Trophoblast cell (in vitro differentiated cells and primary cell): ENCODE measurements around the gene FER.
"Not testable (repeated sequence)": the region's sequence is repeated elsewhere in the genome, so short reads cannot be mapped to it uniquely, and the experiment has no call there.

ENCODE experiments used
- DNase-seq, 2 donors: peaks; one replicate each; pipeline ENCODE4 v3.0.0-alpha.2; 2016
- H2AFZ ChIP-seq: 2 replicates; pipeline ENCODE4 v1.6.1; 2013; ENCODE audit warnings: low read length, moderate library complexity, mild to moderate bottlenecking; ENCODE audit not compliant: insufficient read depth, poor library complexity
- H2AK5ac ChIP-seq: 2 replicates; pipeline ENCODE4 v1.6.1; 2013; ENCODE audit warnings: mild to moderate bottlenecking, low read length
- H2BK120ac ChIP-seq: 2 replicates; pipeline ENCODE4 v1.6.1; 2013; ENCODE audit warnings: low read length, mild to moderate bottlenecking, moderate library complexity; ENCODE audit not compliant: insufficient read depth, poor library complexity
- H2BK12ac ChIP-seq: 2 replicates; pipeline ENCODE4 v1.6.1; 2013; ENCODE audit warnings: mild to moderate bottlenecking, low read length, moderate library complexity
- H2BK5ac ChIP-seq: 2 replicates; pipeline ENCODE4 v1.6.1; 2013; ENCODE audit warnings: low read length, low read depth, moderate library complexity, mild to moderate bottlenecking; ENCODE audit not compliant: poor library complexity
- H3K14ac ChIP-seq: 2 replicates; pipeline ENCODE4 v1.6.1; 2013; ENCODE audit warnings: mild to moderate bottlenecking, low read length
- H3K18ac ChIP-seq: 2 replicates; pipeline ENCODE4 v1.6.1; 2013; ENCODE audit warnings: mild to moderate bottlenecking, low read length
- H3K23ac ChIP-seq: 2 replicates; pipeline ENCODE4 v1.6.1; 2013; ENCODE audit warnings: low read length
- H3K27ac ChIP-seq: 2 replicates; pipeline ENCODE4 v1.5.1; 2013; ENCODE audit warnings: low read depth, mild to moderate bottlenecking, inconsistent platforms, low read length, moderate library complexity
- H3K27me3 ChIP-seq: 2 replicates; pipeline ENCODE4 v1.6.1; 2013; ENCODE audit warnings: inconsistent platforms, mild to moderate bottlenecking, low read length, moderate library complexity; ENCODE audit not compliant: insufficient read depth
- H3K36me3 ChIP-seq, 2 experiments: 1 replicate in 1 of 2; 2 replicates in 1 of 2; pipeline ENCODE4 v1.6.1; 2013; ENCODE audit warnings: low read length in 2 of 2, mild to moderate bottlenecking in 2 of 2, moderate library complexity in 1 of 2; ENCODE audit not compliant: insufficient read depth in 2 of 2, control insufficient read depth in 1 of 2
- H3K4ac ChIP-seq: 2 replicates; pipeline ENCODE4 v1.6.1; 2013; ENCODE audit warnings: low read depth, mild to moderate bottlenecking, low read length, moderate library complexity
- H3K4me1 ChIP-seq, 2 experiments: 1 replicate in 1 of 2; 2 replicates in 1 of 2; pipeline ENCODE4 v1.6.1; 2013; ENCODE audit warnings: low read length in 2 of 2, mild to moderate bottlenecking in 2 of 2, moderate library complexity in 1 of 2; ENCODE audit not compliant: insufficient read depth in 2 of 2, control insufficient read depth in 1 of 2
- H3K4me2 ChIP-seq: 2 replicates; pipeline ENCODE4 v1.6.1; 2013; ENCODE audit warnings: inconsistent platforms, mild to moderate bottlenecking, low read length, moderate library complexity
- H3K4me3 ChIP-seq: 2 replicates; pipeline ENCODE4 v1.5.1; 2013; ENCODE audit warnings: mild to moderate bottlenecking, low read depth, low read length, inconsistent platforms
- H3K79me1 ChIP-seq: one replicate; pipeline ENCODE4 v1.6.1; 2013; ENCODE audit warnings: low read length
- H3K79me2 ChIP-seq: 2 replicates; pipeline ENCODE4 v1.6.1; 2013; ENCODE audit warnings: low read length, mild to moderate bottlenecking; ENCODE audit not compliant: control insufficient read depth, insufficient read depth, poor library complexity
- H3K9ac ChIP-seq: 2 replicates; pipeline ENCODE4 v1.6.1; 2013; ENCODE audit warnings: mild to moderate bottlenecking, low read length
- H3K9me3 ChIP-seq: 2 replicates; pipeline ENCODE4 v1.6.1; 2013; ENCODE audit warnings: low read depth, mild to moderate bottlenecking, control low read depth, inconsistent platforms, low read length; ENCODE audit not compliant: insufficient read depth
- H4K12ac ChIP-seq: 2 replicates; pipeline ENCODE4 v1.6.1; 2013; ENCODE audit warnings: low read depth, mild to moderate bottlenecking, low read length, moderate library complexity
- H4K8ac ChIP-seq: 2 replicates; pipeline ENCODE4 v1.6.1; 2013; ENCODE audit warnings: low read depth, mild to moderate bottlenecking, low read length, moderate library complexity
- H4K91ac ChIP-seq: one replicate; pipeline ENCODE4 v1.6.1; 2013; ENCODE audit warnings: low read depth, mild to moderate bottlenecking, low read length, moderate library complexity
- WGBS: extraction: QIAGEN DNeasy Blood & Tissue Kit; methylation state at CpG from one replicate; pipeline ENCODE4 v1.1.7; 2013; ENCODE audit warnings: missing lambda C conversion rate; ENCODE audit not compliant: insufficient read length, insufficient coverage; ENCODE audit errors: extremely low coverage; 5-methylcytosine and 5-hydroxymethylcytosine counted together

The FER gene

GRCh38 chr5:108975697-108976096 lies 228.0 kb downstream of the FER start:
- Histone ChIP-seq H2AK5ac (no peak overlapping the region), H3K23ac (no peak overlapping the region), H3K4me1 (no peaks in the 10 kb centered on the region), H4K8ac (no peak overlapping the region), H3K27me3 (no peaks in the 10 kb centered on the region), H3K9me3 (no peaks in the 10 kb centered on the region), H2BK5ac (no peak overlapping the region), H3K36me3 (peaks cover 0 to 2% of the 10 kb centered on the region in 2 experiments), H4K91ac (no peak overlapping the region), H3K4ac (no peak overlapping the region), H2BK120ac (no peak overlapping the region), H3K18ac (no peak overlapping the region), H2AFZ (no peak overlapping the region), H3K79me1 (no peaks in the 10 kb centered on the region), H3K9ac (no peak overlapping the region), H3K14ac (no peak overlapping the region), H3K4me3 (no peak overlapping the region), H4K12ac (no peak overlapping the region), H3K79me2 (no peaks in the 10 kb centered on the region), H3K4me2 (no peak overlapping the region), H2BK12ac (no peak overlapping the region), H3K27ac (no peak overlapping the region)
- 92% methylated on average over 1 of the region's 2 CpGs for WGBS
- no peak for DNase-seq

- Histone ChIP-seq H3K23ac (no peak overlapping the region), H2BK5ac (no peak overlapping the region), H3K36me3 (no peaks in the 10 kb centered on the region), H3K4me3 (no peak overlapping the region), H3K27ac (no peak overlapping the region), H2AK5ac (no peak overlapping the region), H3K4me2 (no peak overlapping the region), H3K4me1 (no peaks in the 10 kb centered on the region), H3K4ac (no peak overlapping the region), H4K12ac (no peak overlapping the region), H3K9me3 (no peaks in the 10 kb centered on the region), H3K79me1 (no peaks in the 10 kb centered on the region), H4K91ac (no peak overlapping the region), H4K8ac (no peak overlapping the region), H2BK120ac (no peak overlapping the region), H3K9ac (no peak overlapping the region), H3K79me2 (no peaks in the 10 kb centered on the region), H3K27me3 (no peaks in the 10 kb centered on the region), H2BK12ac (no peak overlapping the region), H2AFZ (no peak overlapping the region), H3K14ac (no peak overlapping the region), H3K18ac (no peak overlapping the region)
- DNase-seq, result no peak
- no CpG with 5 or more reads among the region's 4 CpGs for WGBS
Measured at GRCh38 chr5:108983461-108984092, 235.9 kb downstream of the FER start.

GRCh38 chr5:108989761-108990392 lies 242.2 kb downstream of the FER start:
- Histone ChIP-seq H3K4me2 (no peak overlapping the region), H3K79me1 (no peaks in the 10 kb centered on the region), H3K23ac (no peak overlapping the region), H3K79me2 (no peaks in the 10 kb centered on the region), H2BK12ac (no peak overlapping the region), H4K8ac (no peak overlapping the region), H2BK5ac (no peak overlapping the region), H3K27me3 (no peaks in the 10 kb centered on the region), H3K36me3 (peaks cover 0 to 1% of the 10 kb centered on the region in 2 experiments), H2AFZ (no peak overlapping the region), H3K9ac (no peak overlapping the region), H3K14ac (no peak overlapping the region), H4K91ac (no peak overlapping the region), H3K4me1 (no peaks in the 10 kb centered on the region), H3K9me3 (peaks cover 3% of the 10 kb centered on the region), H2BK120ac (no peak overlapping the region), H3K4me3 (no peak overlapping the region), H3K18ac (no peak overlapping the region), H3K4ac (no peak overlapping the region), H2AK5ac (no peak overlapping the region), H4K12ac (no peak overlapping the region), H3K27ac (no peak overlapping the region)
- no peak for DNase-seq
- no CpG with 5 or more reads among the region's 1 CpG for WGBS

GRCh38 chr5:108992396-108993085 lies 244.8 kb downstream of the FER start:
- no CpG with 5 or more reads among the region's 47 CpGs for WGBS
- H3K4me1 ChIP-seq, H3K4ac ChIP-seq, H2BK120ac ChIP-seq, H3K79me1 ChIP-seq, H2AK5ac ChIP-seq, H3K79me2 ChIP-seq, H3K9ac ChIP-seq, H3K27ac ChIP-seq, H2AFZ ChIP-seq, H3K36me3 ChIP-seq, H3K4me2 ChIP-seq, H4K91ac ChIP-seq, H3K9me3 ChIP-seq, H2BK5ac ChIP-seq, H4K12ac ChIP-seq, H3K18ac ChIP-seq, H3K14ac ChIP-seq, H2BK12ac ChIP-seq, H3K4me3 ChIP-seq, H3K23ac ChIP-seq, H4K8ac ChIP-seq, DNase-seq, H3K27me3 ChIP-seq: not testable (repeated sequence)
